ENCODE results near the gene DAPK2. TPM values are rescaled to one million over a fixed set of nuclear protein-coding genes. Genes with fewer than 3 reads are reported as not detected.
A peak's percentile ranks its signal among the peaks of the same experiment; 100 is the strongest.
"Not testable (repeated sequence)": the region's sequence is repeated elsewhere in the genome, so short reads cannot be mapped to it uniquely, and the experiment has no call there.

The DAPK2 gene
- 5.0 TPM for total RNA-seq

DNA sequence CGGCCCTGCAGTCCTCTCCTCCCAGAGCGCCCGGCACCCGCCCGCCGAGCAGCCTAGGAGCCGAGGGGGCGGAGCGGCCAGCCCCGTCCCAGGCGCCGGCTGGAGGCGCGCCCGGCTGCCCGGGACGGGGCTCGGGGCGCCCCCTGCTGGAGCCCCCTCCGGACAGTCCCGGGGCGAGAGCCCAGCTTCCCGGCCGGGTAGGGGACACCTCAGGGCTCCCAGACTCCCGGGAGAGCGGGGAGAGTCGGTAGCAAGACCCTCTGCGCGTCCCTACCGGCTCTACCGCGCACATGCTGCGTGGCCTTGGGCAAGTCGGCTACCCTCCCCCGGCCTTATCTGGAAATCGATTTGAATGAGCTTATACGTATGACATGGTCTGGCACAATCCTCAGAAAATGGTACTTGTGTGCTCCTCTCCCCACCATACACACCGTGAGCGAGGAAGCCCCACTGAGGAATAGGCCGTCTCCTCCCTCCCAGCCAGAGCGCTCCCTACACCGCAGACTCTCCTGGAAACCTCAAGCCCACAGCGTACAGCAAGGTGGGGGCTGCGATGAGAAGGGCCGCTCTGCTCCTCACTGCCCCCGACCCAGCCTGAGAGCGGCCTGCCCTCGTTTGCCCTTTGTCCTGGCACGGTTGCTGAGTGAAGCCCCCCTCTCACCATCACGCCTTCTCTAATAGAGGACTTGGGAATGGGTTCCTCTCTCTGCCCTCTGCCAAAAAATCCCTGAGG is at the start of gene DAPK2:
Gene DAPK2 (minus strand): TSS at position 65 of the 733 bp plus-strand sequence. CDS start 6,224 bp downstream, outside the sequence.
- DNase-seq = peak; percentile 46

DNA sequence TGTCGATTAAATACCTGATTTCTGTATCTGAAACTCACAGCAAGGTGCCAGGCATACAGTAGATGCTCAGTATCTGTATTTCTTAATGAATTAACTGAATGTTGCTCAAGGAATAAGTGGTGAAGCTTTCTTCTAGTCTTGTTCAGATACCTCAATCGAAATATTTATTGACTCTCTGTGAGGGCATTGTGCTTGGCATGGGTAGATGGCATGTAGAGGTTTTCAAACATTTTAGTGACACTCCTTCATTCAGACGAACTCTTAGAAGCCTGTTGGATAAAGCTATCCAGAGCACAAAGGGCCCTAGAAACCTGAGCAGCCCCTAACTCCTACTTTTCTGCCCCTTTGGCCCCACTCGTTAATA is 49.1 kb upstream of the DAPK2 start:
- no peak for DNase-seq

DNA sequence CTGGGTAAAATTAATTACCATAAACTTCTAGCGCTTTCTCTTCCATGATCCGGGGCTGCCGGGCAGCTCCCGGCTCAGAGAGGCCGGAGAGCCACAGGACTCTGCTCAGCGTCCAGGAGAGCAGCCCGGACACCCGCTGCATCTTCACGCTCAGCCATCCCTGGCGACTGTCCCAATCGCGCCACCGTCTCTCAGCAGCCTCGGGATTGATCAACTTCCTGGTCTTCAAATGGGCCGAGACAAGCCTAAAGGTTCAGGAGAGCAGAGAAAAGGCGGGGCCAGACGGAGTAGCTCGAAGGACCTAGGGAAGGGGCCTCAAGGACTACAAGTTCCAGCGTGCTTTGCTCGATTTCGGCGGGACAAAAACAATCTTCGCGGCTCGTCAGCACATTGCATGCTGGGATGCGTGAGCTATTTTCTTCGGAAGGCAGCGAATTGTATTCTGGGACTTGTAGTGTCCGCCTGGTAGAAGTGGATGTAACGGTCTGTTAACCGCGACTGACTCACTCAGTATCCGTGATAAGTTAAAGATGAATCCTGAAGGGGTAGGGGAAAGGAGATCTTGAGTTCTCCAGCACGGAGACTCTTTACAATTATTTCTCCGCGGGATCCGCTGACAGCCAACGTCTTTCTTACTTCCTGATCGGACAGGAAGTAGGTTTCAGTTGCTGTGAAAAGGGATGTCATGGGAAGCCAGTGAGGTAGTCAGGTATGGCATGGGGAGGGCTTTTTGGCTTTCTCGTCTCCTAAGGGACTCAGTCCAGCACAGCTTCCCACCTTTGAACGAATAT is 47.5 kb upstream of the DAPK2 start, which contains the start of gene CIAO2A:
Gene CIAO2A (minus strand): TSS at position 212 of the 791 bp plus-strand sequence. CDS start 70 bp downstream, at position 142.
- peak; percentile 95 for DNase-seq

DNA sequence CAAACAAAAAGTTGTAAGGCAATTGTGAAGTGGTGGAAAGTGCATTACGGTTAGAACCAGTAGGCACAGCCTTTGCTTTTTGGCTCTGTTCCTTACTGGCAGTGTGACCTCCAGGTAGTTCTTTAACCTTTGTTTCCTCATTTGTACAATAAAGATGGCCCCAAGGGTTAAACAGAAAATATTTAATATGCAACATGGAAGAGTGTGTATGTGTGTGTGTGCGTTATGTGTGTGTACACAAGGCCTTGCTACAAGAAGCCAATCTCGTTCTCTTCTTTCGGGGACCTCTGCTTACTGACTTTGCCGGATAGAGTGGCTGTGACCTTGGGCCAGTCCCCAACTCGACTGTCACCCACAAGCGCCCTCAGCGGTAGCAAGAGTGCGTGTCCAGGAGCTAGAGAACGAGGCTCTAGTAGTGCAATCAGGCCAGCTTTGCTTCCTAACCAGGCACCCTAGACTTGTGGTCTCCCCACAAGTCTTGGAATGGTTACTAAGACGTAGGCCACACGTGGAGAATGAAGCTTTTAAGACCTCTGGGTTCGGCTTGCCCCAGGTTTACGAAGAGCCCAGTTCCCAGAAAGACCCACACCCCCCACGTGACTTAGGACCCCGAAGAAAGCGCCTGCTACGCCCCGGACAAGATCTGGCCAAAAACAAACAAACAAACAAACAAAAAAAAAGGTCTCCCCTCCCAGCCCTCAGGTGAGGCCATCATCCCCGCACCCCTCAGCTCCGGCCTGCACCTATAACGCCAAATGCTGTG is 46.8 kb upstream of the DAPK2 start:
- no peak for DNase-seq

DNA sequence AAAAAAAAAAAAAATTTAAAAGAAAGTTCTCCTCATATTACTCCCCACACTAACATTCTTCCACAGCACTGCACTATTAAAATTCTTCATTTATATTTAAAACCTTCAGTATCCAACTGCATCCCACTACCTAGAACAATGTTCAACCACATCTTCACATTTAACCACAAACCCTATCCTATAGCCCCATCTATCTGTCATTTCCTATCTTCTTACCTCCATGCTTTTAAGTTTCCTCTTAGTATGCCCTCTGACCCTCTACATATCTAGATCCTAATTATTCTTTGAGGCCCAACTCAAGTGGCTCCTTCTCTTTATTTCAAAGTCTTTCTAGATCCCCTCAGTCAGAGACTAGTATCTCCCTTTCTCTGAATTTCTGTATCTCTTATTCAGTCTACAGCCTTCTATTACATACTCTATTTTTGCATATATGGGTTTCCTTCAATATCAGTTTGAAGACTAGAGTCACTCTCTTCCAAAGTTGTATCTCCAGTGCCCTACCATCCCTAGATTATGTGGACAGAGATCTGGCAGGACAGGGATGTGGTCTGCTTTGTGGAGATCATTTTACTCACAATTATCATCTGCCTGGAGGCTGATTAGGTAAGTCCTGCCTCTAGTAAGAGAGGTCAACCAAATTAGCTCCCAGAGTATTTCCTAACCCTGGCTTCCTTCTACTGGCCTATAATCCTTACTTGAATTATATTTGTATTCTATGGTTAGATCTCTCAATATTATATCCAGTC is 46.0 kb upstream of the DAPK2 start:
- no peak for DNase-seq

DNA sequence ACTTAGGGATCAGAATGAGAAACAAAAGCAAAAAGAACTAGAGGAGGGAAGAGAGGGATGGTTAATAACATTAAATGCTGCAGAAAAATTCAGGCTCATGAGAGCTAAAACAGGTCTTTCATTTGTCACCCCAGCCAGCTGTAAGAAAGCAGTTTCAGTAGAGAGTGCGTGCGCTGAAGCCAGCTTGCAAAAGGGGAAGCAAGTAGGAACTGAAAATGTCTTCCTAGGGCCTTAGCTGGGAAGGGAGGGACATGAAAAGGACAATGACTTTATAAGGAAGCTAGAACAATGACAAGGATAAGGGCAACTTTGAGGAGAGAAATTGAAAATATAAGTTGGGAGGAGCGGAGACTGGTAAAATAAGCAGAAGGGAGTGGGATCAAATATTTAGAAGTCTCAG is 44.2 kb upstream of the DAPK2 start:
- no peak for DNase-seq

DNA sequence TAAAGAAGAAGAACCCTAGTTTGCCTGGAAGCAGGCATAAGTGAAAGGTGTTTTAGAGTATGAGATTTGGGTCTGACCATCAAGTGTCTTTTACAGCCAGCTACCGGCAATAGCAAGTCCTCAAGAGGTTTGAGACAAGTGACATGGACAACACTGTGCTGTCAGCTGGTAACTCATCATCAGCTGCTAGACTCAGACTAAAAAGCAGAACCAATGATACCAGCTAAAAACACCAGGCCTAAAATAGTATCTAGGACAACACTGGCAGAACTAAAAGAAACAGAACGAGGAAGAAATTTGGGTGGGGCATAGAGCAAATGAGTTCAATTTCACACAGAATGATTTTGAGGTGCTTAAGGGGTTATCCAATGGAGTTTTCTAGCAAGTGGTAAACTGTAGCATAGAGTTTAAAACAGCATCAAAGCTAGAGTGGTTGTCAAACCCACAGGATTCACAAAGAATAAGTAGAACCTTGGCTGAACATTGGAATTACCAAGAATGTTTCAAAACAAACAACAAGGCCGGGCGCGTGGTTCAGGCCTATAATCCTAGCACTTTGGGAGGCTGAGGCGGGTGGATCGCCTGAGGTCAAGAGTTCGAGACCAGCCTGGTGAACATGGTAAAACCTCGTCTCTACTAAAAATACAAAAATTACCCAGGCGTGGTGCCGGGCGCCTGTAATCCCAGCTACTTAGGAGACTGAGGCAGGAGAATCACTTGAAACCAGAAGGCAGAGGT is 43.4 kb upstream of the DAPK2 start:
- DNase-seq = no peak

DNA sequence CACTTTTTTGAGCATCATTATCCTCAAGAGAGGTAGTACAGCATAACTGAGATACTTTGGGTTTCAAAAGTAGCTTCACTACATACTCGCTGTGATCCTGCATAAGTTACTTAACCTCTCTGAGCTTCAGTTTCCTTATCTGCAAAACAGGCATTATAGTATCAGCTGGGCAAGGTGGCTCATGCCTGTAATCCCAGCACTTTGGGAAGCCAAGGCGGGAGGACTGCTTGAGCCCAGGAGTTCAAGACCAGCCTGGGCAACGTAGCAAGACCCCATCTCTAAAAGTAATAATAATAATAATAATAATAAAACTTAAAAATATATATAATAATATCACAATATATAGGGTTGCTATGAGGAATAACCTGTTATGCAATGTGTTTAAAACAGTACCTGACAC is 36.5 kb upstream of the DAPK2 start:
- no peak for DNase-seq

DNA sequence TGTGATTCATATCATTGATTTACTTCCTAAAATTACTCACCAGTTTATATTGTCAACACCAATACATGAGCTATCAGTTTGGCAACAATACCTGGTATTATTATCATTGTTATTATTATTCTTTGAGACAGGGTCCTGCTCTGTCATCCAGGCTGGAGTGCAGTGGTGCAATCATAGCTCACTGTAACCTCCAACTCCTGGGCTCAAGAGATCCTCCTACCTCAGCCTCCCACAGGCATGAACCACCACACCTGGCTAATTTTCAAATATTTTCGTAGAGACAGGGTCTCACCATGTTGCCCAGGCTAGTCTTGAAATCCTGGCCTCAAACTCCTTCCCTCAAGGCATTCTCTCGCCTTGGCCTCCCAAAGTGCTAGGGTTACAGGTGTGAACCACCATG is 27.2 kb upstream of the DAPK2 start:
- not testable (repeated sequence) for DNase-seq

DNA sequence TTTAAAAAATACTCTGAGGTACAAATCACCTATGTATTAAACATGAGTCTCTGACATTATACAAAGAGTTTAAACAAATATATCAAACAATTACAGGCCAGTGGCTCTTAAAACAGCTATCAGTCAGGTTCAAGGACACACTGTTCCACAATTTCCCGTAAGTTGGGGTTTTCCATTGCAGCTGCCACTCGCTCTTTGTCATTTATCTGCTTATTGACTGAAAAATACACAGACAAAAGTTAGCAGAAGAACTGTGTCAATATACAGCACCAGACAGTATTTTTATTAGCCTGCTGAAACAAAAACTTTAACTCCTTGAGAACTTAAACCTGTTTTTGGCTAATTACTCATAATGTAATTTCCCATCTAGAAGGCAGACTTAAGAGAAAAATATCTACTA is 26.5 kb upstream of the DAPK2 start:
- DNase-seq = no peak

DNA sequence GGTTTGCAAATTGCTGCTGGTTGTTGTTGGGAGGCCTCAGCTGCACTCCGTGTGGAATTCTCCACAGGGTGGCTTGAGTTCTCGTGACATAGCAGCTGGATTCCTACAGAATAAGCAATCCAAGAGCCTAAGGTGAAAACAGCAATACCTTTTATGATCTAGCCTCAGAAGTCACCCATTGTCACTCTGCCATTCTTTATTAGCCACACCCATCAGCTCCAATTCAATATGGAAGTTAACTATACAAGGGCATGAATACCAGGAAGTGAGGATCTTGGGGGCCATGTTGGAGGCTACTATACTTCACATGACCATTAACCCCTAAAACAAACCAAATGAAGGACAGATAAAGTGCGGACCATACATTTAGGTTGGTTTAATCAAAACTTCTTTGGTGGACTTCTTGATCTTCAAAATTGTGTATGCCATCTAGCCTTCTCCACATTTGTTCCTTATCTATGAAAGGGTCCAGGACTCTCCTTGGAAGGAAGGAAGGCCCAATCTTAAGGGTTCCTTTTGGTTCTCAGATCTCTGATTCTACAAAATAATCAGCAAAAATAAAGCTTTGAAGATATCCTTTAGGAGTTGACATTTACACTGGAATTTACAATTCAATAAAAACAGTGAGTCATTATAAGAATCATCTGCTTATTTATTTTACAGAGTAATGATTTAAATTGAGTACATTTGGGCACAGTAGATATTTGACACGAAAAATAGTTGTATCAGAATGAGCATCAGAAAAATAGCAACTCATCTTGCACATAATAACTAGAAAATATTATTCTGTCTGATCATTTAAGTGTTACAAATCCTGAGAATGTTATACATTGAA is 25.9 kb upstream of the DAPK2 start:
- DNase-seq = no peak

DNA sequence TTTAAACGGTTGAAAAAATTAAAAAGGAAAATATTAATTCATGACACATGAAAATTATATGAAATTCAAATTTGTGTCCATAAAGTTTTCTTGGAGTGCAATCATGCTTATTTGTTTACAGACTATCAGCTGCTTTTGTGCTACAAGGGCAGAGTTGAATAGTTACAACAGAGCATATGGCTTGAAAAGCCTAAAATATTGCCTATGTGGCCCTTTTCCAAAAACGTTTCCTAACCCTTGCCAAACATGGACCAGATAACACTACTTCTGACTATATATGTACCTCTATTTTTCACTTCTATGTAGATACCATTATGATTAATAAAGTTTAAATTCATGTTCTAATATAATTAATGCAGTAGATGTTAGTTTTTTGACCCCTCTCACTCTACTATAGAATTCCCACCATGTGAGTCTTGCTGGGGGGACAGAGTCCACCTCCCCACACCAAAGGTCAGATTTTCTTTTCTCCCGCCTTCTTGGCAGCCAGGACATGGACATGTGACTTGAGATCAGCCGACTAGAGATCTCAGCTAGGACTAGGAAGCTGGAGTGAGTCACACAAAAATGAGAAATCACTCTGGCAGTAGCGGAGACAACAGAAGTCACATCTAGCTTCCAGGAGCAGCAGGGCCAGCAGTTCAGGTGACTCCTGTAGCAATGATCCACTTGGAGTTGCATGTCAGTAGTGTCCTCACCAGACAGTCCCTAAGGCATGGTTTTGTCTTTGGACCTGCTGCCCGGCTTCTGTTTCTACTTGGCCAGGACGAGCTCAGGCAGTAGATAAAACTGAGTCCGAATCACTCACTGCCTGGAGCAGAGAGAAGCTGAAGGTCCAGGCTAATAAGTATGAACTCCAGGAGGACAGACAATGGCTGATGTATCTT is 24.9 kb upstream of the DAPK2 start:
- peak; percentile 17 for DNase-seq

DNA sequence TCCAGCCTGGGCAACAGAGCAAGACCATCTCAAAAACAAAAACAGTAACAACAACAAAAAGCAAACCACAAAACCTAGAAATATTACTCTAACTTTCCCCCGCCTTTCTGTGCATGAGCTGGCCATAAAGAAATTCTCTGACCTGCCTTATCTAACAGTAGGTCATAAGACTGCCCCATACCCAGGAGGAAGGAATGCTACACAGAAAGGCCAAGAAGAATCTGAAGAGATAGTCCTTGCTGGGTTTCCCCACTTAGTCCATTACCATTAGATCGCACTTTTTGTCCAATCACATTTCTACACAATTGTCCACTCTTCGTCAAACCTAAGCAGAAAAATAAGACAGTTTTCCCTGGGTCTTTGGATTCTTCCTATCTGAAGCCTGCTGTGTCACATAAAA is 23.8 kb upstream of the DAPK2 start:
- DNase-seq = no peak

DNA sequence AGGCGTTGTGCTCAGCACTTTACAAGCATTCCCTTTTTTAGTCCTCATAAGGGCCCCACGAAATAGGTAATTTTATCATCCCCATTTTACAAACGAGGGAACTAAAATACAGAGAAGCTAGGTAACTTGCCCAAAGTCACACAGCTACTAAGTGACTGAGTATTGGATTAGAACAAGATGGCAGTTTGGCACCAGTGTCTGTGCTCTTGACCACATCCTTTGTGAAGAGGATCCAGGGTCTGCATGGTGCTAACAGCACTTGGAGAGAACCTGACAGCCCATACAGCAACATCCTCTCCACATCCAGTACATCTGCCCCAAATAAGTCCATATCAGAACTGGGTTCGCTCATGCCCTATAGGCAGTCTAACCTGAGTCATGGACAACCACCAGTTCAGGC is 21.8 kb upstream of the DAPK2 start:
- DNase-seq = no peak

DNA sequence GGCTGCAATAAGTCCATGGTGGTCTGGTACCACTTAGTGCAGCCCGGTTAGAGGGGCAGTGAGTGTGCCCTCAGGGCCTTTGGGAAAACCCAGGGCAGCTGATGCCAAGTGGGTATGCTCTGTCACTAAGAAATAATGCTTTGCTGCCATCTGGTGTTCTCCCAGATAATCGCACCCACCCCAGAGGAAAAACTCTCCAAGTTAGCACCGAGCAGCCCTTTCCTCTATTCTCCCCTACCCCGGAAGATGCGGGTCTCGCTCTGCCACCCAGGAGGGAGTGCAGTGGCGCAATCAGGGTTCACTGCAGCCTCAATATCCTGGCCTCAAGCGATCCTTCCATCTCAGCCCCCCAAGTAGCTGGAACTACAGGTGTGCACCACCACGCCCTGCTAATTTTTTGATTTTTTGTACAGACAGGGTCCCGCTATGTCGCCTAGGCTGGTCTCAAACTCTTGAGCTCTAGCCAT is 21.3 kb upstream of the DAPK2 start:
- peak; percentile 38 for DNase-seq

DNA sequence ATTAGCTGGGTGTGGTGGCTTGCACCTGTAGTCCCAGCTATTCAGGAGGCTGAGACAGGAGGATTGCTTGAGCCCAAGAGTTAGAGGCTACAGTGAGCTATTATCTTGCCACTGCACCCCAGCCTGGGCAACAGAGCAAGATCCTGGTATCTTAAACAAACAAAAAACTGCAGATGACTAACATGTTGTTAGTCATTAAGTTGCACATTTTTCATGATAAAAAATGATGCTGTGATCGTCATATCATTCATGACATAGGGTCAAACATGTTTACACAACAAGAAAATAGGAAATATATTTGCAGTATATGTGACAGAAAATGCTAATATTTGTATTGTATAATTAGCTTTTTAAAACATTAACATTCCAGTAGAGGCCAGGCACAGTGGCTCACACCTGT is 20.2 kb upstream of the DAPK2 start:
- DNase-seq = no peak

DNA sequence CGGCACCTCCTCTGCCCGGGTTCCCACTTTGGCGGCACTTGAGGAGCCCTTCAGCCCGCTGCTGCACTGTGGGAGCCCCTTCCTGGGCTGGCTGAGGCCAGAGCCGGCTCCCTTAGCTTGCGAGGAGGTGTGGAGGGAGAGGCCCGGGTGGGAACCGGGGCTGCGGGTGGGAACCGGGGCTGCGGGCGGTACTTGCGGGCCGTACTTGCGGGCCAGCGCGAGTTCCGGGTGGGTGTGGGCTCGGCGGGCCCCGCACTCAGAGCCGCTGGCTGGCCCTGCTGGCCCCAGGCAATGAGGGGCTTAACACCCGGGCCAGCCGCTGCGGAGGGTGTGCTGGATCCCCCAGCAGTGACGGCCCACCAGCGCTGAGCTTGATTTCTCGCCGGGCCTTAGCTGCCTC is 14.4 kb upstream of the DAPK2 start:
- no peak for DNase-seq

DNA sequence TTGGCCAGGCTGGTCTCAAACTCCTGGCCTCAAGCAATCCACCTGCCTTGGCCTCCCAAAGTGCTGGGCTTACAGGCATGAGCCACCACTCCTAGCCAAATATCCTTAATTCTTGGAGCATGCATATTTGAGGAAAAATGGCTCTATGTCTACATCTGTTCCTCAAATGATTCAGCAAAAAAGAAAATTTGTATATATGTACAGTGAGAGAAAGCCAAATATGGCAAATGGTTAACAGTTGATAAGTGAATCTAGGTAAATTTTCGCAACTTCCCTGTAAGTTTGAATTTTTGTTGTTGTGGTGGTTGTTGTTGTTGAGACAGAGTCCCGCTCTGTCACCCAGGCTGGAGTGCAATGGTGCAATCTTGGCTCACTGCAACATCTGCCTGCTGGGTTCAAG is 12.8 kb upstream of the DAPK2 start:
- DNase-seq = not testable (repeated sequence)

DNA sequence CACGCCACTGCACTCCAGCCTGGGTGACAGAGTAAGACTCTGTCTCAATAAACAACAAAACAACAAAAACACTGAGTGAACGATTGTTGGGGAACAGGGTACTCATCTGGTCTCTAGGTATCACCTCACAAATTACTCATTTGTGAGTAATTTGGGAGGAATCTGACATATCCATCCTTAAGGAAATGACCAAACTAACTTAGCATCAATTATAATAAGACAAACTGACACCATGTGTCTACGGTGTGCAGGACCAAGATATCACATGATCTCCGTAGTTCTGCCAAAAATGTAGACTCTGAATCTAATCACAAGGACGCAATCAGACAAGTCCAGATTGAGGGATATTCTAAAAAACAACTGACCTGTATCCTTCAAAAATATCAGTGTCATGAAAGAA is 12.0 kb upstream of the DAPK2 start:
- no peak for DNase-seq

Measured in occipital lobe (tissue), 2 donors.